Hematopoietic multipotent progenitor cell (in vitro differentiated cells): ENCODE data around the gene KBTBD2. TPM values are rescaled to one million over a fixed set of nuclear protein-coding genes. Genes with fewer than 3 reads are reported as not detected.
A peak's percentile ranks its signal among the peaks of the same experiment; 100 is the strongest.
"Not testable (repeated sequence)": the region's sequence is repeated elsewhere in the genome, so short reads cannot be mapped to it uniquely, and the experiment has no call there.

Source experiments
- DNase-seq, 3 donors: peaks; one replicate each; pipeline ENCODE4 v3.0.0-alpha.2; 2011 to 2015; ENCODE audit warnings: low read depth in 2 of 3, low spot score in 2 of 3
- total RNA-seq: library from RNA; depleted of rRNA; stranded (reverse); fragments of >200 nt; gene quantifications from one replicate; pipeline ENCODE4 v1.2.3, GENCODE V29; 2012

The KBTBD2 gene
- total RNA-seq, 1 donor = 45.8 TPM

- not testable (repeated sequence) for DNase-seq
Observed at GRCh38 chr7:32857063-32857462, 34.5 kb downstream of the KBTBD2 start.

- not testable (repeated sequence) for DNase-seq
Observed at GRCh38 chr7:32855837-32856775, 35.5 kb downstream of the KBTBD2 start.

- not testable (repeated sequence) for DNase-seq
Observed at GRCh38 chr7:32850654-32851053, 40.9 kb downstream of the KBTBD2 start.

GRCh38 chr7:32848655-32849054 is 42.9 kb downstream of the KBTBD2 start:
- not testable (repeated sequence) for DNase-seq

GRCh38 chr7:32846630-32847225 is 44.8 kb downstream of the KBTBD2 start:
- peak; percentile 72 to 93 (median 89) for DNase-seq

GRCh38 chr7:32844748-32845147 is 46.8 kb downstream of the KBTBD2 start:
- not testable (repeated sequence) for DNase-seq

GRCh38 chr7:32843763-32844162 is 47.8 kb downstream of the KBTBD2 start:
- not testable (repeated sequence) for DNase-seq

GRCh38 chr7:32839846-32840245 is 51.7 kb downstream of the KBTBD2 start:
- DNase-seq = not testable (repeated sequence)

GRCh38 chr7:32828996-32829752 is 62.4 kb downstream of the KBTBD2 start:
- DNase-seq = not testable (repeated sequence)

Other genes starting within 250 kb of the KBTBD2 start
- gene FKBP9, start 65.7 kb upstream of the KBTBD2 start, total RNA-seq = 7.3 TPM
- 16.7 TPM for gene NT5C3A, start 171.0 kb upstream of the KBTBD2 start, total RNA-seq
- gene RP9, start 217.6 kb upstream of the KBTBD2 start, total RNA-seq = 7.0 TPM
- 12.1 TPM for gene BBS9, start 237.8 kb upstream of the KBTBD2 start, total RNA-seq